ENCODE data around the gene SNAPC4. TPM values are rescaled to one million over a fixed set of nuclear protein-coding genes. Genes with fewer than 3 reads are reported as not detected.

The SNAPC4 gene
- total and polyA plus RNA-seq, 12 donors: 3.0 to 8.3 (median 4.7) TPM

DNA sequence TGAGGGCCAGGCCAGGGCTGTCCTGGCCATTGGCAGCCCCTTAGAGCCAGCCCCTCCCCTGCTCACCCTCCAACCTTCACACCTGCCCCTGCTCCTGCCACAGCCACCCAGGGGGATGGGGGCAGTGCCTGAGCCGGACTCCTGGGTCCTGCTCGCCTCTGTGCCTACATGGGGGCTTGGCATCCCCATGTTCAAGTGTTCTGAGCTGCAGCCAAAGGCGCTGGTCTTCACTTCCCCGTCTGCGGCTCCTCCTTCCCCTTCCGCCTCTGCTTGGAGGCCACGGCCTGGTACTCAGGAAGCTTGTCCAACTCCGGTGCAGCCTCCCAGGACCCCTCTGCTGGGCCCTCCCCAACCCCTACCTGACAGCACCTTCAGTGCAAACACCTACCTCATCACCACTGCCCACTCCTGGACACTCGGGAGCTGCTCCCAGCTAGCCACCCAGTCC, 34.2 kb downstream of the SNAPC4 start:
- WGBS, 2 donors: 65 to 69% methylated on average over 9 of the region's 9 CpGs
- H3K4me3 ChIP-seq: no peak overlapping the region
- peaks cover 0 to 15% (median 0%) of the 10 kb centered on the region in 9 donors for H3K36me3 ChIP-seq
- H3K9me3 ChIP-seq: no peaks in the 10 kb centered on the region
- intact Hi-C loops (cut with DNase I): loop anchor here in 1 of 10 donors (2.0 kb wide), 1 partner anchor 35 kb away; the partner anchor contains the start of gene SNAPC4
- DNase-seq: no peak
- no peaks in the 10 kb centered on the region for H3K27me3 ChIP-seq
- no peak for ATAC-seq
- peaks cover 13 to 50% (median 28%) of the 10 kb centered on the region in 9 donors for H3K4me1 ChIP-seq
- H3K27ac ChIP-seq: peak overlapping the region in 1 of 10 donors; percentile 69
- TF ChIP-seq, protein P1, sequence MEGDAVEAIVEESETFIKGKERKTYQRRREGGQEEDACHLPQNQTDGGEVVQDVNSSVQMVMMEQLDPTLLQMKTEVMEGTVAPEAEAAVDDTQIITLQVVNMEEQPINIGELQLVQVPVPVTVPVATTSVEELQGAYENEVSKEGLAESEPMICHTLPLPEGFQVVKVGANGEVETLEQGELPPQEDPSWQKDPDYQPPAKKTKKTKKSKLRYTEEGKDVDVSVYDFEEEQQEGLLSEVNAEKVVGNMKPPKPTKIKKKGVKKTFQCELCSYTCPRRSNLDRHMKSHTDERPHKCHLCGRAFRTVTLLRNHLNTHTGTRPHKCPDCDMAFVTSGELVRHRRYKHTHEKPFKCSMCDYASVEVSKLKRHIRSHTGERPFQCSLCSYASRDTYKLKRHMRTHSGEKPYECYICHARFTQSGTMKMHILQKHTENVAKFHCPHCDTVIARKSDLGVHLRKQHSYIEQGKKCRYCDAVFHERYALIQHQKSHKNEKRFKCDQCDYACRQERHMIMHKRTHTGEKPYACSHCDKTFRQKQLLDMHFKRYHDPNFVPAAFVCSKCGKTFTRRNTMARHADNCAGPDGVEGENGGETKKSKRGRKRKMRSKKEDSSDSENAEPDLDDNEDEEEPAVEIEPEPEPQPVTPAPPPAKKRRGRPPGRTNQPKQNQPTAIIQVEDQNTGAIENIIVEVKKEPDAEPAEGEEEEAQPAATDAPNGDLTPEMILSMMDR (IDR thresholded peaks at IDR 0.05): no peak

DNA sequence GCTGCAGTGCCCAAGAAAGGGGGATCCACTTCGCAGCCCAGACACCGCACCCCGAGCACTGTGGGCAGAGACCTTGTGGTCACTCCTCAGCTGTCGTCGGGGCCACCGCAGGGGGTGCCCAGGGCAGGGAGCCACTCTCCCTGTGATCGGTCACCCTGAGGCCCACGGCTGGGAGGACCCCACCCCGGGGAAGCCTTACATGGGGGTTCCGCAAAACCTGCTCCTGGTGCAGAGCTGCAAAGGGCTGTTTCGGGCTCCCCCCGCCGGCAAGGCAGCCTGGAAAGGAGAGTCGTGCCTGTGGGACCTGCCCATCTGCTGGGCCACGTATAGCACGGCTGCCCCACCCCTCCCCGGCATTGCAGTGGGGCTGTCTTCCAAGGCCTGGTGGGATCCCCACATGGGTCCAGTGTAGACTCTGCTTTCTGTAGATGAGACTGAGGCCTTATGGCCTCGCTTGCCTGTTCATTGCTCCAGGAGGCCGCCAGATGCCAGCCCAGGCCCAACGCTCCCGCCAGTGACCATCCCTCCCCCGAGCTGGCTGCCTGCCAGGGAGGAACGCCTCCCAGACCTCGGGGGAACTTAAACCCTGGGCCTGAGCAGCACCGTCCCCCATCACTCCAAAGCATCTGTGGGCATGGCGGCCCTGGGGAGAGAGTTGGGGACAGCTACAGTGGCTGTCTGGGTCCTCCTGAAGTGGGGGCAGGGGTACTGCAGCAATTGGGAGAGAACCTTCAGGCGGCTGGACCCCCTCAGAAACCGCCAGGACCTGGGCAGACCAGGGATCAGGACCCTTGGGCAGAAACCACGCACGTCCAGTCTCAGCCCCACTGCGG, 34.8 kb downstream of the SNAPC4 start:
- intact Hi-C loops (cut with DNase I): loop anchor here in 1 of 10 donors (2.0 to 5.0 kb wide), 2 partner anchors 36 to 38 kb away; partner anchors contain the start of genes GPSM1 and SNAPC4
- Histone ChIP-seq H3K9me3 (no peaks in the 10 kb centered on the region), H3K4me3 (no peak overlapping the region), H3K4me1 (peaks cover 13 to 53% (median 31%) of the 10 kb centered on the region in 9 donors), H3K36me3 (peaks cover 0 to 8% (median 0%) of the 10 kb centered on the region in 9 donors), H3K27me3 (no peaks in the 10 kb centered on the region), H3K27ac (peak overlapping the region in 1 of 10 donors; percentile 69)
- no peak for DNase-seq
- no peak for ATAC-seq
- 80 to 83% methylated on average over 31 of the region's 31 CpGs for WGBS, 2 donors
- TF ChIP-seq, protein P1 (IDR thresholded peaks at IDR 0.05): no peak

DNA sequence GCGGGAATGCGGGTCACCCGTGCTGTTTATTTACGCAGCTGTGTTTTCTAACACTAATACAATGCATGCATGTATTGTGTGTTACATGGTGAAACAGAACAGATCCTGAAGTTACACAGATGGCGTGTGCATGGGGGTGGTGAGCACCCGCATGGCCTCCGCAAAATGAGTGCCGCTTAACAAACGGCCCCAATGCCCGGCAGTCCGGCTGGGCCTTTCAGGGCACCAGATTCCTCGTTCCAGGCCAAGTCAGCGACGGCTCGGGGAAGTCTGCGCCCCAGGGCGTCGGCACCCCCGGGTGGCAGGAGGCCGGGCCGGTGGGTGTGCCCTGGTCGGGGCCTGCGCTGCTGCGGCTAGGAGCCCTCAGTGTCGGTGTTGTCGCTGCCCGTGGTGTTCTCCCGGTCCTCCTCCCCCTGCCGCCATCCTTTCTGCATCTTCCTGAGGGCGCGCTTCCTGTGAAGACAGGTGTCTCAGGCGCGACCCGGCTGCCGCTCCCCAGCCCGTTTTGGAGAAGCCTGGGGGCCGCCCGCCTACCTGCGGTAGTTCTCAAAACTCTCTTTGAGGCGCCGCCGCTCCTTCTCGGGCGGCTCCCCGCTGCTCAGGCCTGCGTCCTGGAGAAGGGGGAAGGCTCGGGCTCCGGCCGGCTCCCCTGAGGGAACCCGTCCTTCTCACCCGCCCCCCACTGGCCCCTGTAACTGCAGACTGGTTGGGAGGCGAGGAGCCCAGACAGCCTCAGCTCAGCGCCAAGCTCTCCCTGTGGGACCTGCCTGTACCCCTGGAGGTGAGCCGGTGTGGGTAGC, 35.8 kb downstream of the SNAPC4 start:
- intact Hi-C loops (cut with DNase I): loop anchor here in 4 of 10 donors (1.0 to 5.0 kb wide), 5 partner anchors 21 to 52 kb away; partner anchors contain the start of genes GPSM1 (in 1 of the 4) and SNAPC4 (in 1 of the 4)
- Histone ChIP-seq H3K27ac (peak overlapping the region in 2 of 10 donors; percentile 96 to 98), H3K27me3 (no peaks in the 10 kb centered on the region), H3K9me3 (no peaks in the 10 kb centered on the region), H3K4me3 (peak overlapping the region in 6 of 10 donors; percentile 57 to 100 (median 76)), H3K4me1 (peaks cover 13 to 53% (median 31%) of the 10 kb centered on the region in 9 donors), H3K36me3 (peaks cover 0 to 8% (median 0%) of the 10 kb centered on the region in 9 donors)
- no peak for ATAC-seq
- TF ChIP-seq, protein P1 (IDR thresholded peaks at IDR 0.05): peak in 3 of 9 donors; percentile 4 to 32 (median 8)
- 34 to 37% methylated on average over 54 of the region's 54 CpGs for WGBS, 2 donors
- no peak for DNase-seq

All from heart right ventricle (tissue), 16 donors.